HepG2 (cell line): ENCODE data around the gene TRPM5. TPM values are rescaled to one million over a fixed set of nuclear protein-coding genes. Genes with fewer than 3 reads are reported as not detected.

Experiments used
- ATAC-seq: fragments of 200-7000 bp; cut with Tn5 transposase; 3 replicates; pipeline ENCODE4 v1.9.1; 2020; ENCODE audit warnings: mild to moderate bottlenecking, moderate library complexity
- BruUV-seq: library from RNA; stranded (reverse); fragments of 400-500 nt; replicated peaks from 2 replicates; lab custom pipeline; 2021; lab: Mats Ljungman, UMichigan
- CTCF ChIA-PET: fragments of 300-600 bp; formaldehyde crosslinking; extraction: SDS; loops from one replicate; lab custom pipeline; 2021; ENCODE audit warnings: low total read pairs, inconsistent platforms, low intra/inter-chr PET ratio; lab: Yijun Ruan, JAX
- POLR2A ChIA-PET: fragments of 350-600 bp; sonication (Branson Sonifier 250); formaldehyde crosslinking; loops from one replicate; lab custom pipeline; 2020; ENCODE audit warnings: antibody characterized with exemption, inconsistent platforms; lab: Yijun Ruan, JAX
- DNase-seq: peaks from one replicate; pipeline ENCODE4 v3.0.0-alpha.2; 2015; ENCODE audit warnings: low spot score
- FAIRE-seq: peaks from 3 replicates; lab custom pipeline; 2011; peaks lifted over from hg19 to GRCh38; lab: Jason Lieb, UNC
- H2AFZ ChIP-seq: one replicate; pipeline ENCODE4 v1.6.1; 2011; ENCODE audit warnings: low read length, inconsistent platforms
- H3K27ac ChIP-seq: fragments of 300-600 bp; 3 replicates; pipeline ENCODE4 v1.8.0; 2011; ENCODE audit warnings: mixed run types, mild to moderate bottlenecking, mixed read lengths, low read length, inconsistent platforms; ENCODE audit not compliant: insufficient read depth; ENCODE audit errors: extremely low read length
- H3K27me3 ChIP-seq, 2 experiments: fragments of 200-600 bp in 1 of 2; 2 replicates in 1 of 2; 3 replicates in 1 of 2; pipeline versions ENCODE4 v1.6.0 to v1.8.0; 2011; ENCODE audit warnings: low read length in 2 of 2, mild to moderate bottlenecking in 2 of 2, moderate library complexity in 2 of 2, inconsistent platforms in 1 of 2; ENCODE audit not compliant: insufficient read depth in 2 of 2, control insufficient read depth in 1 of 2
- H3K36me3 ChIP-seq, 2 experiments: fragments of 200-600 bp in 1 of 2; replicated peaks in 1 of 2; 2 replicates in 1 of 2; 3 replicates in 1 of 2; pipeline versions ENCODE4 v1.5.1 to v1.8.0; 2011; ENCODE audit warnings: low read length in 2 of 2, inconsistent platforms in 1 of 2; ENCODE audit not compliant: insufficient read depth in 2 of 2, control insufficient read depth in 1 of 2
- H3K4me1 ChIP-seq: 2 replicates; pipeline ENCODE4 v1.5.1; 2012; ENCODE audit warnings: low read length, inconsistent platforms; ENCODE audit not compliant: insufficient read depth
- H3K4me2 ChIP-seq: 2 replicates; pipeline ENCODE4 v1.6.0; 2011; ENCODE audit warnings: low read depth, low read length, inconsistent platforms
- H3K4me3 ChIP-seq, 3 experiments: fragments of 200-600 bp in 1 of 3; sonication (generic), shearing (Covaris generic) in 1 of 3; replicated peaks in 1 of 3; 2 replicates each; pipeline ENCODE4 v1.5.1; 2011 to 2016; ENCODE audit warnings: low read length in 3 of 3, inconsistent platforms in 2 of 3, low read depth in 2 of 3, mild to moderate bottlenecking in 2 of 3, control low read depth in 1 of 3, mixed read lengths in 1 of 3; ENCODE audit not compliant: insufficient read depth in 1 of 3
- H3K79me2 ChIP-seq: one replicate; pipeline ENCODE4 v1.6.1; 2011; ENCODE audit warnings: low read length, inconsistent platforms; ENCODE audit not compliant: insufficient read depth
- H3K9ac ChIP-seq: 2 replicates; pipeline ENCODE4 v1.6.0; 2011; ENCODE audit warnings: mild to moderate bottlenecking, low read depth, low read length, inconsistent platforms; ENCODE audit not compliant: insufficient read depth
- H3K9me3 ChIP-seq: 2 replicates; pipeline ENCODE4 v1.5.1; 2012; ENCODE audit warnings: mild to moderate bottlenecking, low read length
- H4K20me1 ChIP-seq: 2 replicates; pipeline ENCODE4 v1.6.0; 2011; ENCODE audit warnings: inconsistent platforms, mild to moderate bottlenecking, low read length, moderate library complexity; ENCODE audit not compliant: insufficient read depth
- ERF ChIP-seq: IDR thresholded peaks from 2 replicates; pipeline ENCODE4 v1.6.1; 2018; ENCODE audit warnings: missing biosample characterization, missing genetic modification reagents
- HDAC2 ChIP-seq: sonication (generic); formaldehyde crosslinking; IDR thresholded peaks from 2 replicates; pipeline ENCODE4 v1.4.0; 2020; ENCODE audit warnings: missing genetic modification reagents
- JUND ChIP-seq: sonication (generic); formaldehyde crosslinking; IDR thresholded peaks from 2 replicates; pipeline ENCODE4 v1.8.0; 2022; ENCODE audit warnings: mild to moderate bottlenecking, missing genetic modification reagents
- PHB2 ChIP-seq: fragments of 450-650 bp; IDR thresholded peaks from 2 replicates; pipeline ENCODE4 v1.6.1; 2018; ENCODE audit not compliant: partially characterized antibody
- SIN3B ChIP-seq: fragments of 150-350 bp; IDR thresholded peaks from 2 replicates; pipeline ENCODE4 v1.6.1; 2014; ENCODE audit warnings: low read length
- ZNF232 ChIP-seq: sonication (generic); formaldehyde crosslinking; IDR thresholded peaks from 2 replicates; pipeline ENCODE4 v1.4.0; 2020; ENCODE audit warnings: missing genetic modification reagents, borderline replicate concordance
- ZNF260 ChIP-seq: sonication (generic); formaldehyde crosslinking; IDR thresholded peaks from 2 replicates; pipeline ENCODE4 v1.4.0; 2020; ENCODE audit warnings: missing genetic modification reagents, low read depth, mild to moderate bottlenecking, borderline replicate concordance
- ZNF263 ChIP-seq: sonication (generic); formaldehyde crosslinking; IDR thresholded peaks from 2 replicates; pipeline ENCODE4 v1.4.0; 2020; ENCODE audit warnings: missing genetic modification reagents
- WGBS: methylation state at CpG from one replicate; pipeline ENCODE4 v1.1.6; 2017; ENCODE audit warnings: low lambda C conversion rate; 5-methylcytosine and 5-hydroxymethylcytosine counted together
- in situ Hi-C: cut with HindIII; loops from 2 replicates; pipeline ENCODE4 v1.10.0; 2017; ENCODE audit warnings: low pct_unique_long_range_greater_than_20kb; ENCODE audit not compliant: extremely low pct_ligation_motif_present
- intact Hi-C: fragments of 100-400 bp; cut with micrococcal nuclease; formaldehyde crosslinking; loops from one replicate; pipeline ENCODE4 v1.10.0; 2022; ENCODE audit not compliant: unreplicated experiment
- polyA plus RNA-seq, 8 experiments: library from polyadenylated mRNA; depleted of rRNA in 3 of 8; stranded (reverse) in 7 of 8; unstranded in 1 of 8; fragments of >200 nt; fragmentation: Illumina TruSeq in 4 of 8; extraction: Trizol in 4 of 8; gene quantifications; 2 replicates each; pipeline versions ENCODE4 v1.2.1 to v1.2.3, GENCODE V29; 2011 to 2016; ENCODE audit warnings: low read depth in 4 of 8, missing spikeins in 1 of 8, mixed read lengths in 1 of 8; ENCODE audit not compliant: insufficient read depth in 1 of 8
- total RNA-seq, 5 experiments: library from RNA; depleted of rRNA; stranded (reverse); fragments of >200 nt; fragmentation: Illumina TruSeq; extraction: Trizol; gene quantifications; 2 replicates each; pipeline ENCODE4 v1.2.3, GENCODE V29; 2016; ENCODE audit warnings: low read depth in 1 of 5
- TF ChIP-seq, protein P1 (sequence below): IDR thresholded peaks from 2 replicates; pipeline ENCODE4 v1.6.1; 2016
- TF ChIP-seq, protein P2 (sequence below): sonication (generic); formaldehyde crosslinking; IDR thresholded peaks from 2 replicates; pipeline ENCODE4 v1.4.0; 2020; ENCODE audit warnings: missing genetic modification reagents, borderline replicate concordance
- TF ChIP-seq, protein P3 (sequence below): sonication (generic); formaldehyde crosslinking; IDR thresholded peaks from 2 replicates; pipeline ENCODE4; 2020; ENCODE audit warnings: missing genetic modification reagents, mild to moderate bottlenecking, borderline replicate concordance

Gene TRPM5
- total and polyA plus RNA-seq, 2 of the 13 experiments (the other 11 are each of a cell fraction or from before 2014, with no cell fraction given) = 0.12 TPM; not detected in 1

DNA sequence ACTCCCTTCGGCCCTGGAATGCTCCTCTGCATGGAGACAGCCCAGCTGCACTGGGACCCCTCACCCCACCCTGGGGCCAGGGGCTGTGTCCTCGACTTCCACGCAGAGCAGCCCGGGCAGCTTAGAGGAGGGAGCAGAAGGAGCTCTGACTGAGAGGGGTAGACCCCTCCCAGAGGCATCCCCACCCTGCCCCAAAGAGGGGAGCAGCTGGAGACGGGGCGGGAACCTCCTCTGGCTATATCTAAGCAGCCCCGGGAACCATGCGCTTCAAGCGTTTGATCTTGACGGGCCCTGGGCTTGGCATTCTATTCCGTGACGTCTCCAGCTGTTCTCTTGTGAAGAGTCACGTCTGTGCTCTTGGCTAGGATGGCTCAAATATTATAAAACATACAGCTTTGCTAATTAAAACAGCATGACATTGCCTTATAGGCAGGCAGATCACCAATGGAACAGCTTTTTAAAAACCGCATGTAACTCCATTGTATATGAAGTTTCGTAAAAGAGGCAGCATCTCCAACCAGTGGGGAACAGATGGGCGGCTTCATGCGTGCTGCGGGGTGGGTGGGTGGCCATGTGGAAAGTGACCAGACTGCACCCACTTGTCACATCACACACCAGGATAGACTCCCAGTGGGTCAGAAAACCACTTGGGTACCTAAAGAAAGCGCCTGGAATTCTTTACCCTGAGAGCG is 8.2 kb upstream of the TRPM5 start (continued):
- TF ChIP-seq, protein P1, sequence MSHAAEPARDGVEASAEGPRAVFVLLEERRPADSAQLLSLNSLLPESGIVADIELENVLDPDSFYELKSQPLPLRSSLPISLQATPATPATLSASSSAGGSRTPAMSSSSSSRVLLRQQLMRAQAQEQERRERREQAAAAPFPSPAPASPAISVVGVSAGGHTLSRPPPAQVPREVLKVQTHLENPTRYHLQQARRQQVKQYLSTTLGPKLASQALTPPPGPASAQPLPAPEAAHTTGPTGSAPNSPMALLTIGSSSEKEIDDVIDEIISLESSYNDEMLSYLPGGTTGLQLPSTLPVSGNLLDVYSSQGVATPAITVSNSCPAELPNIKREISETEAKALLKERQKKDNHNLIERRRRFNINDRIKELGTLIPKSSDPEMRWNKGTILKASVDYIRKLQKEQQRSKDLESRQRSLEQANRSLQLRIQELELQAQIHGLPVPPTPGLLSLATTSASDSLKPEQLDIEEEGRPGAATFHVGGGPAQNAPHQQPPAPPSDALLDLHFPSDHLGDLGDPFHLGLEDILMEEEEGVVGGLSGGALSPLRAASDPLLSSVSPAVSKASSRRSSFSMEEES (CRISPR knock-in tag) = no peak
- TF ChIP-seq HDAC2 (CRISPR knock-in tag) = no peak
- TF ChIP-seq ERF (CRISPR knock-in tag) = no peak
- TF ChIP-seq ZNF263 (CRISPR knock-in tag) = no peak
- TF ChIP-seq JUND = no peak
- no peak for TF ChIP-seq SIN3B
- no peak for TF ChIP-seq ZNF260 (CRISPR knock-in tag)
- TF ChIP-seq, protein P2, sequence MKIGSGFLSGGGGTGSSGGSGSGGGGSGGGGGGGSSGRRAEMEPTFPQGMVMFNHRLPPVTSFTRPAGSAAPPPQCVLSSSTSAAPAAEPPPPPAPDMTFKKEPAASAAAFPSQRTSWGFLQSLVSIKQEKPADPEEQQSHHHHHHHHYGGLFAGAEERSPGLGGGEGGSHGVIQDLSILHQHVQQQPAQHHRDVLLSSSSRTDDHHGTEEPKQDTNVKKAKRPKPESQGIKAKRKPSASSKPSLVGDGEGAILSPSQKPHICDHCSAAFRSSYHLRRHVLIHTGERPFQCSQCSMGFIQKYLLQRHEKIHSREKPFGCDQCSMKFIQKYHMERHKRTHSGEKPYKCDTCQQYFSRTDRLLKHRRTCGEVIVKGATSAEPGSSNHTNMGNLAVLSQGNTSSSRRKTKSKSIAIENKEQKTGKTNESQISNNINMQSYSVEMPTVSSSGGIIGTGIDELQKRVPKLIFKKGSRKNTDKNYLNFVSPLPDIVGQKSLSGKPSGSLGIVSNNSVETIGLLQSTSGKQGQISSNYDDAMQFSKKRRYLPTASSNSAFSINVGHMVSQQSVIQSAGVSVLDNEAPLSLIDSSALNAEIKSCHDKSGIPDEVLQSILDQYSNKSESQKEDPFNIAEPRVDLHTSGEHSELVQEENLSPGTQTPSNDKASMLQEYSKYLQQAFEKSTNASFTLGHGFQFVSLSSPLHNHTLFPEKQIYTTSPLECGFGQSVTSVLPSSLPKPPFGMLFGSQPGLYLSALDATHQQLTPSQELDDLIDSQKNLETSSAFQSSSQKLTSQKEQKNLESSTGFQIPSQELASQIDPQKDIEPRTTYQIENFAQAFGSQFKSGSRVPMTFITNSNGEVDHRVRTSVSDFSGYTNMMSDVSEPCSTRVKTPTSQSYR (CRISPR knock-in tag) = no peak
- no peak for TF ChIP-seq ZNF232 (CRISPR knock-in tag)

DNA sequence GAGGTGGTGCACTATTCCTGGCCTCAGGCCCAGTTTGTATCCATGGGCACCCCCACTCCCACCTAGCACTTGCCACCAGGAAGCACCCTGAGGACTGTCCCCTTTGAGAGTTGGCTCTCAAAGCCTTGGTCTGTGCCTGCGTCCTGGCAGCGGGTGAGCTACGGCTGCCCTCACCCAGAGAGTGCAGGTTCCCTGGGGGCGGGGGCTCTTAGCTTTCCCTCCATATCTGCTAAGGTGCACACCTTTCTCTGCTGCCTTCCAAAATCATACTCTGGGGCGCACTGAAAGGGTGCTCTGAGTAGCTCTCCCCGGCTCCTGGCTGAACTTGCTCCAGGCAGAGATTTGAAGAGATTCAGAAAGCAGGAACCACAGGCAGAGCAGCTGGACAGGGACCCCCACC is 7.6 kb upstream of the TRPM5 start:
- ATAC-seq (no peak), DNase-seq (no peak), FAIRE-seq (no peak)
- Histone ChIP-seq H3K27me3 (peaks cover 21 to 65% of the 10 kb centered on the region in 2 experiments), H3K4me1 (no peaks in the 10 kb centered on the region), H3K79me2 (no peaks in the 10 kb centered on the region), H3K27ac (no peak overlapping the region), H3K4me3 (no peak overlapping the region), H3K36me3 (no peaks in the 10 kb centered on the region), H3K4me2 (no peak overlapping the region), H2AFZ (no peak overlapping the region), H3K9me3 (no peaks in the 10 kb centered on the region), H3K9ac (no peak overlapping the region), H4K20me1 (no peaks in the 10 kb centered on the region)
- POLR2A ChIA-PET = no interaction called here
- no TSS peak for BruUV-seq
- CTCF ChIA-PET = no interaction called here
- no CpG with 5 or more reads among the region's 6 CpGs for WGBS
- in situ Hi-C loops = no loop called here
- intact Hi-C loops = no loop called here
- no peak for TF ChIP-seq PHB2
- TF ChIP-seq, protein P3, sequence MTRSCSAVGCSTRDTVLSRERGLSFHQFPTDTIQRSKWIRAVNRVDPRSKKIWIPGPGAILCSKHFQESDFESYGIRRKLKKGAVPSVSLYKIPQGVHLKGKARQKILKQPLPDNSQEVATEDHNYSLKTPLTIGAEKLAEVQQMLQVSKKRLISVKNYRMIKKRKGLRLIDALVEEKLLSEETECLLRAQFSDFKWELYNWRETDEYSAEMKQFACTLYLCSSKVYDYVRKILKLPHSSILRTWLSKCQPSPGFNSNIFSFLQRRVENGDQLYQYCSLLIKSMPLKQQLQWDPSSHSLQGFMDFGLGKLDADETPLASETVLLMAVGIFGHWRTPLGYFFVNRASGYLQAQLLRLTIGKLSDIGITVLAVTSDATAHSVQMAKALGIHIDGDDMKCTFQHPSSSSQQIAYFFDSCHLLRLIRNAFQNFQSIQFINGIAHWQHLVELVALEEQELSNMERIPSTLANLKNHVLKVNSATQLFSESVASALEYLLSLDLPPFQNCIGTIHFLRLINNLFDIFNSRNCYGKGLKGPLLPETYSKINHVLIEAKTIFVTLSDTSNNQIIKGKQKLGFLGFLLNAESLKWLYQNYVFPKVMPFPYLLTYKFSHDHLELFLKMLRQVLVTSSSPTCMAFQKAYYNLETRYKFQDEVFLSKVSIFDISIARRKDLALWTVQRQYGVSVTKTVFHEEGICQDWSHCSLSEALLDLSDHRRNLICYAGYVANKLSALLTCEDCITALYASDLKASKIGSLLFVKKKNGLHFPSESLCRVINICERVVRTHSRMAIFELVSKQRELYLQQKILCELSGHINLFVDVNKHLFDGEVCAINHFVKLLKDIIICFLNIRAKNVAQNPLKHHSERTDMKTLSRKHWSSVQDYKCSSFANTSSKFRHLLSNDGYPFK = no peak
